CD14-positive monocyte (primary cell): Measurements from ENCODE around the gene MKLN1. TPM values are rescaled to one million over a fixed set of nuclear protein-coding genes. Genes with fewer than 3 reads are reported as not detected.

Experiments
- DNase-seq, 3 donors: peaks; one replicate each; pipeline ENCODE4 v3.0.0-alpha.2; 2011 to 2022
- H2AFZ ChIP-seq: 2 replicates; pipeline ENCODE4 v1.6.0; 2012; ENCODE audit warnings: mild to moderate bottlenecking, low read depth, low read length, inconsistent platforms; ENCODE audit not compliant: insufficient read depth, poor library complexity, severe bottlenecking
- H3K27ac ChIP-seq, 2 donors: 1 replicate in 1 of 2; 2 replicates in 1 of 2; pipeline ENCODE4 v1.5.1; 2012 to 2013; ENCODE audit warnings: low read length in 2 of 2, control low read depth in 1 of 2, inconsistent platforms in 1 of 2, low read depth in 1 of 2, mild to moderate bottlenecking in 1 of 2
- H3K27me3 ChIP-seq, 2 donors: one replicate each; pipeline versions ENCODE4 v1.6.0 to v1.6.1; 2011 to 2013; ENCODE audit warnings: low read length in 2 of 2; ENCODE audit not compliant: control insufficient read depth in 2 of 2, insufficient read depth in 2 of 2
- H3K36me3 ChIP-seq, 2 donors: replicated peaks in 1 of 2; 1 replicate in 1 of 2; 2 replicates in 1 of 2; pipeline versions ENCODE4 v1.5.1 to v1.6.1; 2012 to 2013; ENCODE audit warnings: low read length in 2 of 2, control low read depth in 1 of 2, inconsistent platforms in 1 of 2, mild to moderate bottlenecking in 1 of 2; ENCODE audit not compliant: insufficient read depth in 2 of 2, control insufficient read depth in 1 of 2
- H3K4me1 ChIP-seq, 2 donors: 1 replicate in 1 of 2; 2 replicates in 1 of 2; pipeline versions ENCODE4 v1.5.1 to v1.6.1; 2012 to 2013; ENCODE audit warnings: low read length in 2 of 2, control low read depth in 1 of 2, inconsistent platforms in 1 of 2, mild to moderate bottlenecking in 1 of 2, moderate library complexity in 1 of 2; ENCODE audit not compliant: insufficient read depth in 2 of 2, control insufficient read depth in 1 of 2
- H3K4me2 ChIP-seq: replicated peaks from 2 replicates; pipeline ENCODE3; 2012; ENCODE audit warnings: low read length, moderate library complexity, mild to moderate bottlenecking; ENCODE audit not compliant: poor library complexity, severe bottlenecking; ENCODE audit errors: extremely low read depth
- H3K4me3 ChIP-seq, 3 experiments: fragments of 200-600 bp in 1 of 3; sonication (generic) in 1 of 3; replicated peaks in 1 of 3; 1 replicate in 2 of 3; 2 replicates in 1 of 3; pipeline ENCODE4 v1.5.1; 2011 to 2013; ENCODE audit warnings: low read length in 3 of 3, mild to moderate bottlenecking in 3 of 3, control low read depth in 2 of 3, low read depth in 2 of 3, inconsistent platforms in 1 of 3, moderate library complexity in 1 of 3
- H3K79me2 ChIP-seq: 2 replicates; pipeline ENCODE4 v1.6.0; 2012; ENCODE audit warnings: mild to moderate bottlenecking, control low read depth, inconsistent platforms, low read length, moderate library complexity; ENCODE audit not compliant: insufficient read depth
- H3K9ac ChIP-seq: 2 replicates; pipeline ENCODE4 v1.6.0; 2017; ENCODE audit warnings: low read length, mild to moderate bottlenecking; ENCODE audit not compliant: insufficient read depth, poor library complexity, severe bottlenecking
- H3K9me3 ChIP-seq, 2 donors: replicated peaks in 1 of 2; 1 replicate in 1 of 2; 2 replicates in 1 of 2; pipeline versions ENCODE4 v1.5.1 to v1.6.1; 2012 to 2013; ENCODE audit warnings: low read length in 2 of 2, control low read depth in 1 of 2; ENCODE audit not compliant: control insufficient read depth in 1 of 2, insufficient read depth in 1 of 2
- H4K20me1 ChIP-seq: 2 replicates; pipeline ENCODE4 v1.6.0; 2012; ENCODE audit warnings: mild to moderate bottlenecking, low read length, control low read depth, moderate library complexity; ENCODE audit not compliant: insufficient read depth
- H3K27ac Mint-ChIP-seq, 7 donors: one replicate each; pipeline ENCODE4 v1.8.0; 2020; ENCODE audit warnings: mild to moderate bottlenecking in 7 of 7, mixed read lengths in 7 of 7, moderate library complexity in 6 of 7, inconsistent platforms in 2 of 7
- H3K27me3 Mint-ChIP-seq, 3 donors: one replicate each; pipeline ENCODE4 v1.8.0; 2021 to 2022; ENCODE audit warnings: low read depth in 3 of 3, mild to moderate bottlenecking in 3 of 3, mixed read lengths in 3 of 3, moderate library complexity in 3 of 3, inconsistent platforms in 1 of 3
- H3K36me3 Mint-ChIP-seq, 2 donors: one replicate each; pipeline ENCODE4 v1.8.0; 2020; ENCODE audit warnings: mixed read lengths in 2 of 2, inconsistent platforms in 1 of 2, mild to moderate bottlenecking in 1 of 2
- H3K4me1 Mint-ChIP-seq: one replicate; pipeline ENCODE4 v1.8.0; 2020; ENCODE audit warnings: mild to moderate bottlenecking, mixed read lengths
- H3K4me3 Mint-ChIP-seq, 2 donors: one replicate each; pipeline ENCODE4 v1.8.0; 2020; ENCODE audit warnings: mild to moderate bottlenecking in 2 of 2, mixed read lengths in 2 of 2, moderate library complexity in 1 of 2
- H3K9me3 Mint-ChIP-seq, 7 donors: one replicate each; pipeline ENCODE4 v1.8.0; 2020 to 2022; ENCODE audit warnings: mixed read lengths in 7 of 7, mild to moderate bottlenecking in 6 of 7, moderate library complexity in 6 of 7, inconsistent platforms in 2 of 7
- WGBS: methylation state at CpG from one replicate; pipeline ENCODE4 v1.1.5; 2013; ENCODE audit warnings: missing lambda C conversion rate; ENCODE audit not compliant: insufficient coverage; 5-methylcytosine and 5-hydroxymethylcytosine counted together
- intact Hi-C, 2 donors: fragments of 100-400 bp; cut with micrococcal nuclease; formaldehyde crosslinking; loops; one replicate each; pipeline versions ENCODE4 v1.15.0 to v1.15.1; 2023
- polyA plus RNA-seq, 3 donors: library from polyadenylated mRNA; depleted of rRNA in 1 of 3; unstranded in 2 of 3; stranded (reverse) in 1 of 3; fragments of 300-500 nt in 2 of 3; fragments of >200 nt in 1 of 3; fragmentation: Illumina TruSeq in 2 of 3; gene quantifications; 1 replicate in 2 of 3; 2 replicates in 1 of 3; pipeline ENCODE4 v1.2.3, GENCODE V29; 2012 to 2021
- TF ChIP-seq, protein P1 (sequence below): fragments of 200-600 bp; IDR thresholded peaks from one replicate; pipeline ENCODE4 v1.8.0; 2022; ENCODE audit warnings: antibody characterized with exemption, mild to moderate bottlenecking

Gene MKLN1
- polyA plus RNA-seq, 3 donors, result 12.2 to 18.5 (median 17.2) TPM

GRCh38 chr7:131497454-131497853 is 169.8 kb downstream of the MKLN1 start:
- no peaks in the 10 kb centered on the region for H3K9me3 Mint-ChIP-seq
- no peaks in the 10 kb centered on the region for H3K27me3 Mint-ChIP-seq
- H3K9ac ChIP-seq, result no peak overlapping the region
- DNase-seq, result no peak
- peaks cover 25 to 41% of the 10 kb centered on the region in 2 donors for H3K36me3 Mint-ChIP-seq
- no peaks in the 10 kb centered on the region for H3K9me3 ChIP-seq
- no peak overlapping the region for H3K4me3 ChIP-seq
- H3K27ac ChIP-seq, result no peak overlapping the region
- H3K79me2 ChIP-seq, result no peaks in the 10 kb centered on the region
- peaks cover 11 to 43% of the 10 kb centered on the region in 2 donors for H3K36me3 ChIP-seq
- H3K4me1 Mint-ChIP-seq, result no peaks in the 10 kb centered on the region
- H3K4me1 ChIP-seq, result no peaks in the 10 kb centered on the region
- TF ChIP-seq, protein P1, sequence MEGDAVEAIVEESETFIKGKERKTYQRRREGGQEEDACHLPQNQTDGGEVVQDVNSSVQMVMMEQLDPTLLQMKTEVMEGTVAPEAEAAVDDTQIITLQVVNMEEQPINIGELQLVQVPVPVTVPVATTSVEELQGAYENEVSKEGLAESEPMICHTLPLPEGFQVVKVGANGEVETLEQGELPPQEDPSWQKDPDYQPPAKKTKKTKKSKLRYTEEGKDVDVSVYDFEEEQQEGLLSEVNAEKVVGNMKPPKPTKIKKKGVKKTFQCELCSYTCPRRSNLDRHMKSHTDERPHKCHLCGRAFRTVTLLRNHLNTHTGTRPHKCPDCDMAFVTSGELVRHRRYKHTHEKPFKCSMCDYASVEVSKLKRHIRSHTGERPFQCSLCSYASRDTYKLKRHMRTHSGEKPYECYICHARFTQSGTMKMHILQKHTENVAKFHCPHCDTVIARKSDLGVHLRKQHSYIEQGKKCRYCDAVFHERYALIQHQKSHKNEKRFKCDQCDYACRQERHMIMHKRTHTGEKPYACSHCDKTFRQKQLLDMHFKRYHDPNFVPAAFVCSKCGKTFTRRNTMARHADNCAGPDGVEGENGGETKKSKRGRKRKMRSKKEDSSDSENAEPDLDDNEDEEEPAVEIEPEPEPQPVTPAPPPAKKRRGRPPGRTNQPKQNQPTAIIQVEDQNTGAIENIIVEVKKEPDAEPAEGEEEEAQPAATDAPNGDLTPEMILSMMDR, result no peak
- intact Hi-C loops, result no loop called here
- no peak overlapping the region for H2AFZ ChIP-seq
- H3K4me3 Mint-ChIP-seq, result no peak overlapping the region
- H4K20me1 ChIP-seq, result no peaks in the 10 kb centered on the region
- no peak overlapping the region for H3K4me2 ChIP-seq
- no peaks in the 10 kb centered on the region for H3K27me3 ChIP-seq
- H3K27ac Mint-ChIP-seq, result no peak overlapping the region
- WGBS, result 80% methylated on average over 2 of the region's 7 CpGs

DNA sequence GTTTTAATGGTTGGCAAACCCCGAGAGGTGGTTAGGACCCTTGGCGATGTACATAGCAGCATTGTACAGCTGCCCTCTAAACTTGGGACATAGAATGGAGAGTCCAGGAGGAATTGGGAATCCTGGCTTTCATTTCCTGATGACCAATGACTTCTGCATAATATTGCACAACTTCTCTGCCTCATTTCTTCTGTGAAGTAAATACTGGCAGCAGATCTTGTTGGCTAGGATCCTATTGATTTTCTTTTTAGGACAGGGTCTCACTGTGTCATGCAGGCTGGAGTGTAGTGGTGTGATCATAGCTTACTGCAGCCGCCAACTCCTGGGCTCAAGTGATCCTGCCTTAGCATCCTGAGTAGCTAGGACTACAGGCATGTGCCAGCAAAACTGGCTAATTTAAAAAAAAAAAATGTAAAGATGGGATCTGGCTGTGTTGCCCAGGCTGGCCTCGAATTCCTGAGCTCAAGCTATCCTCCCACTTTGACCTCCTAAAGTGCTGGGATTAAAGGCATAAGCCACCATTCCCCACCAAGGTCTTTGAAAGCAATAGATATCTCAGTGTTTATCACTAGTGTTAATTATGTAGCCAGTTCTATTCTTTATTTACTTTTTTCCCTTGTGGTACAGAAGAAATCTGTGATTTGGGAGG is 170.7 kb downstream of the MKLN1 start:
- Mint-ChIP-seq H3K9me3 (no peaks in the 10 kb centered on the region), H3K36me3 (peaks cover 25 to 34% of the 10 kb centered on the region in 2 donors), H3K4me3 (no peak overlapping the region), H3K4me1 (no peaks in the 10 kb centered on the region), H3K27me3 (peaks cover 0 to 2% (median 0%) of the 10 kb centered on the region in 3 donors), H3K27ac (no peak overlapping the region)
- TF ChIP-seq, protein P1, result no peak
- intact Hi-C loops, result no loop called here
- Histone ChIP-seq H3K4me3 (no peak overlapping the region), H3K27me3 (no peaks in the 10 kb centered on the region), H4K20me1 (no peaks in the 10 kb centered on the region), H2AFZ (no peak overlapping the region), H3K4me2 (no peak overlapping the region), H3K36me3 (peaks cover 11 to 38% of the 10 kb centered on the region in 2 donors), H3K79me2 (no peaks in the 10 kb centered on the region), H3K4me1 (no peaks in the 10 kb centered on the region), H3K9ac (no peak overlapping the region), H3K9me3 (no peaks in the 10 kb centered on the region), H3K27ac (no peak overlapping the region)
- 100% methylated on average over 1 of the region's 4 CpGs for WGBS
- DNase-seq, result no peak
